Stimulated activated CD8-positive, alpha-beta memory T cell treated with anti-CD3 and anti-CD28 coated beads, Interleukin-4, amount 100 ng/mL, for 1 hour (primary cell): Measurements from ENCODE around the gene NELFB.

Experiments
- DNase-seq, 2 donors: peaks; one replicate each; pipeline ENCODE4 v3.0.0-alpha.2; 2020; ENCODE audit warnings: low read depth in 2 of 2, low spot score in 1 of 2

NELFB gene

DNA sequence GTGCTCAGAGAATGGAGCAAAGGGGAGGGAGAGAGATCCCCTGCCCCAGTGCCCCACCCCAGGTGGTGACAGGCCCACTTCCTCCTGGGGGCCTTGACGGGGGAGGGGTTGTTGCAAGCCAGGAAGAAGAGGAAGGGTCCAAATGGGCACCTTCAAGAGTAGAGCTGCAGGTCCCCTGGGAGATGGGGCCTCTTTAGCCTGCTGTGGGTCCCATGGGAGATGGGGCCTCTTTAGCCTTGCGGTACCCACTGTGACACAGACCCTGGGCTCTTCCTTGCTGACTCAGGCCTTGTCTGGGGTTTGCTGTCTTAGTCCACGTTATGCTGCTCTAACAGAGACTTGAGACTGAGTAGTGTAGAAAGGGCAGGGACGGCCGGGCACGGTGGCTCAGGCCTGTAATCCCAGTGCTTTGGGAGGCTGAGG, 12.8 kb downstream of the NELFB start:
- DNase-seq: no peak

DNA sequence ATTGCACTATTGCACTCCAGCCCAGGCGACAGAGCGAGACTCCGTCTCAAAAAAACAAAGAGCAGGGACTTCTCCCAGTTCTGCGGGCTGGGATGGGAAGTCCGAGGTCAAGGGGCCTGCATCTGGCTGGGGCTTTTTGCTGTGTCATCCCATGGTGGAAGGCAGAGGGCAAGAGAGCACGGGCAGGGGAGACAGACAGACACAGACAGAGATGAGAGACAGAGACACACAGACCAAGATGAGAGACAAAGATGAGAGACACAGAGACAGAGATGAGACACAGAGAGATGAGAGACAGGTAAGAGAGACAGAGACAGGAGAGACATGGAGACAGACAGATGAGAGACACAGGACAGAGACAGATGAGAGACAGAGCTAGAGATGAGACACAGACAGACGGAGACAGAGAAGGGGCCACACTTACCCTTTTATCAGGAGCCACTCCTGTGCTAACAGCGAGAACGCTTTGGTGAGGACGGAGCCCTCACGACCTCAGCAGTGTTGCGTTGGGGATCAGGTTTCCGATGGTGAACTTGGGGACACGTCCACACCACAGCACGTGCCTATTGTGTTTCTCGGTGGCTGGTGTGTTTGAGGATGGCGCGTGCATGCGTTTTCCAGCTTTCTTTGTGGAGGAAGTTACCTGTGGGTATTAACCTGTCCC, 13.5 kb downstream of the NELFB start:
- DNase-seq: no peak

DNA sequence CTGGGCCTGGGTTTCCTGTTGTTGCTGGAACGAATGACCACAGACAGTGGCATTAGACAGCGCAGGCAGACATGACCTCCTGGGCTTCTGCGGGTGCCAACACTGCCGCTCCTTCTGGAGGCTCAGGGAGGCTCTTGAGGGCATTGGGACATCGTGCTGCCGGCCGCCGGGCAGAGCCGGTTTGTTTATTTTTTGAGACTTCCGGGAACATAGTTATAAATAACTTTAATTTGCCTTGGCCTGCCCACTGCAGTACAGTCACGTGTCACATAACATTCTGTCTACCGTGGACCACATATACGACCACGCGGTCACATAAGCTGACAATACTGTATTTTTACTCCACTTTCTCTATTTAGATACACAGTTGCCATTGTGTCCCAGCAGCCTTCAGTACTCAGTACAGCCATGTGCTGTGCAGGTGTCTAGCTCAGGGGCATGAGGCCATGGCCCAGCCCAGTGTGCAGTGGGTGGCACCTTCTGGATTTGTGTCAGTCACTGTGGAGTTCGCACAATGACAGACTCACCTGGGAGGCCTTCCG, 14.2 kb downstream of the NELFB start:
- DNase-seq: no peak

DNA sequence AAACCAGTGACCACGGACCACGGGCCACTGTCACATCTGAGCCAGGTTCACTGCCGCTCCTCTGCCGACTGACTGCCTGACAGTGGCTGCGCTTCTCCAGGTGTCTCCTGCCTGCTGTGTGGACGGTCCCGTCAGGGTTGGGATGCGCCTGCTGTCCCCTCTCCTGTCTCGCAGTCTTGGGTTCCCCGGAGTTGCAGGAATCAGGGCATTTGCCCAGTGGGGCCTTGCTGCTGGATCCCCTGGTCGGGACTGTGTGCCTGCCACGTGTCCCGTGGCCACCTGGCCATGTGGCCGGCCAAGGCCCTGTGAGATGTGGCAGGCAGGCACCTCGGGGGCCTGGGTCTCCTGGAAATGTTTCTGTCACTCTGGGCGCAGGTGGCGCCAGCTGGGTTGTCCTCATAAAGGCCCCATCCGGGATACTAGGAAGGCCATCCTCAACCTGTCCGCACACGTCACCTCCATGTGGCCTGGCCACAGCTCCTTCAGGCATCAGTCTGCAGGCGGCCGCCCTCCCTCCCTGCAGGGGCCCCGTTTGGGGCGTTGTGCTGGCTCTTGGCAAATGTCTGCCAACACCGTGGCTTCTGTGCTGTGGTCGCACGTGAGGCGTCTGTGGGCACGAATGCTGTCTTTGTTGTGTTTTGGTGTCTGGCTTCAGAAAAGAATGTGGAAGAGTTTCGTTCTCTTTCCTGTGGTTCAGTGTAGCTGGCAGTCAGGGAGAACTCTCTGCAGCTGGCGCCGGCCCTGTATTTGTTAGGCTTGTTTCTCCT, 16.0 kb downstream of the NELFB start:
- no peak for DNase-seq

DNA sequence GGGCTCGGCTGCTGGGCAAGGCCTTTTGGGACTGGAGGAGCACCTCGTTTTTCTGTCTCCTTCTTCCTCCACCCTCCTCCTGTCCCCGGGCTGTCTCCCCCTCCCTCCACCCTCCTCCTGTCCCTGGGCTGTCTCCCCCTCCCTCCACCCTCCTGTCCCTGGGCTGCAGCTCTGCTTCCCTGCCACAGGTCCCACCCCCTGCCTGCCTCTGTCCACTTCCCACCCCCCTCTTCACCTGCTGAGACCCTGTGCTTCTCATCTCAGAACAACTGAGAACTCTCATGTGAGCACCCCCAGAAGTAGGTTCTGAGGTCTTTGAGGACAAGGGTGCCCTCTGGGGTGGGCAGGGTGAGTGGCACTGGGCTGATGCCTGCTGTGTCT, 16.6 kb downstream of the NELFB start:
- DNase-seq: no peak

DNA sequence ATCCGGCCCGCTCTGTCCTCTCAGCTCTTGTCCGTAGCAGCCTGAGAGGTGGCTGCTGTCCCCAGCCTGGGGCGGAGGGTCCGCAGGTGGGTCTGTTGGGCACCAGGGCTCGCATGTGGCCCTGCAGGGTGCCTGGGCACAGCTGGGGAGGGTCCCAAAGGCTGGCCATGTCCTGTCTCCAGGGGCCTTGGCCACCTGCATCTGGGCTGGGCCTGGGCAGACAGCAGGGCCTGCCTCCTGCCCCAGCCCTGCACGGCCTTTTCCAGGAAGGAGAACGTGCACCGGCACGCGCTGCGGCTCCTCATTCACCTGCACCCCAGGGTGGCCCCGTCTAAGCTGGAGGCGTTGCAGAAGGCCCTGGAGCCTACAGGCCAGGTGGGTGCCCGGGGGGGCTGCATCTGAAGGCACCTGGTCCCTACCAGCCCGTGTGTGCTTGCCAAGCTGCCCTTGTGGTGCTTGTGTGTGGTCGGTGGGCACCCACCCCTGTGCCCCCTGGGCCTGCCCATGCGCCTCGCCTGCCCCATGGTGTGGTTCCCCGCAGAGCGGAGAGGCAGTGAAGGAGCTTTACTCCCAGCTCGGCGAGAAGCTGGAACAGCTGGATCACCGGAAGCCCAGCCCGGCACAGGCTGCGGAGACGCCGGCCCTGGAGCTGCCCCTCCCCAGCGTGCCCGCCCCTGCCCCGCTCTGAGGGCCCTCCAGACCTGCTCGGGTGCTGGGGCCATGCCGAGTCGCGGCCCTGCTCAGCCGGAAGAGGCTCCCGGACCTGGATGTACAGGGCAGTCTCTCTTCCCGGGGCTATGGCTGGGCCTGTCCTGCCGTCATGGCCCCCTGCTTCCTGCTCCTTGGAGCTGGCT, 17.3 kb downstream of the NELFB start:
- DNase-seq: no peak

DNA sequence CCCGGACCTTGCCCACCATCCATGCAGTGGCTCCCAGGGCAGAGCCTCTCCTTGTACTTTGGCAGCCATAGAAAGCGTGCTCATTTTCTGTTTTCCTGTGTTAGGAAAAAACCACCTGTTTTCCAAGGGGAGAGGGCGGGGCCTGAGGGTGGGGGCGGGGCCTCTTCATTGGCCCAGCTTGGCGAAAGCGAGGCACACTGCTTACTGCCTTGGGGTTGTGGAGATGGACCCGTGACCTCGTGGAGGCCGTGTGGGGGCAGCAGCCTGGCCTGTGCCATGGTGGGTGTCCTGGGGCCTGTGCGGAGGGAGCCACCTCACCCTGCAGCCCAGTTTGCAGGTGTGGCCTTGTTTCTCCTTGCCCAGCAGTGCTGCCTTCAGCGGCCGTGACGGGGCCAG, 18.0 kb downstream of the NELFB start:
- DNase-seq: no peak

DNA sequence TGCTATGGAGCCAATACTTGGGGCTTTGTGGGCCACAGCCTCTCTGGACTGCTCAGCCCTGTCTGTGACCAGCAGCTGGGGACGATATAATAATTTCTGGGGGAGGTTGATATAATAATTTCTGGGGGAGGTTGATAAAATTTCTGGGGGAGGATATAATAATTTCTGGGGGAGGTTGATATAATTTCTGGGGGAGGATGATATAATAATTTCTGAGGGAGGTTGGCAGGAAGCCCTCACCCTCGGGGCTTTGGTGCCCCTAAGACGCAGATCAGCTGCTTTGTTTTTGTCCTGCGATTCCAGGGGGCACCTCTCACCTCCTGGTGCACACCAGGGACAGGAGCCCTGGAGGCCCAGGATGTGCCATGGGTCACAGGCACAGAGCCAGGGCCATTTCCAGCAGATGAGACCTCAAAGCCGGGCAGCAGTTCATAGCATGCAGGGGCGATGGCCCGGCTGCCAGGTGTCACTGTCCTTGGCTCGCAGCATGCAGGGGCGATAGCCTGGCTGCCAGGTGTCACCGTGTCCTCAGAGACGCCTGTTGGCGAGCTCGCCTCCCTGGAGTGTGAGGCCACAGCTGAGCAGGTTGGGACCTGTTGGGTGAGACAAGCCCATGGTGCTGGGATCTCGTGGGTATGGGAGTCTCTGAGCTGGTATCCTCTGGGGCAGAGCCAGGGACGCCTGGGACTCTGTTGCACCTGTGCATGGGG, 18.6 kb downstream of the NELFB start:
- DNase-seq: no peak

DNA sequence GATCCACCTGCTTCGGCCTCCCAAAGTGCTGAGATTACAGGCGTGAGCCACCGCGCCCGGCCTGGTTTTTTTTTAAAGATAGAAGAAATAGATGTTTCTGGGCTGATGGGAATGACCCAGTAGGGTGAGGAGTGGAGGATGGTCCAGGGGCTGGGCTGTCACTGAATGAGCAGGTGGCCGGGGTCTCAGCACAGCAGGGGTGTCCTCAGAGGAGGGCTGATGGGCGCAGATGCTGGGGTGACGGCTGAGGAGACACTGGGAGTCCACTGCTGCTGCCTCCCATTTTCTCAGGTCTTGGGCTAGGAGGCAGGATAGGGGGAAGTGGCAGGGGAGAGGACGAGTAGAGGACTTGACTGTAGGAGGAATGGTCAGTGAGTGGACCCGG, 20.1 kb downstream of the NELFB start:
- DNase-seq: no peak

DNA sequence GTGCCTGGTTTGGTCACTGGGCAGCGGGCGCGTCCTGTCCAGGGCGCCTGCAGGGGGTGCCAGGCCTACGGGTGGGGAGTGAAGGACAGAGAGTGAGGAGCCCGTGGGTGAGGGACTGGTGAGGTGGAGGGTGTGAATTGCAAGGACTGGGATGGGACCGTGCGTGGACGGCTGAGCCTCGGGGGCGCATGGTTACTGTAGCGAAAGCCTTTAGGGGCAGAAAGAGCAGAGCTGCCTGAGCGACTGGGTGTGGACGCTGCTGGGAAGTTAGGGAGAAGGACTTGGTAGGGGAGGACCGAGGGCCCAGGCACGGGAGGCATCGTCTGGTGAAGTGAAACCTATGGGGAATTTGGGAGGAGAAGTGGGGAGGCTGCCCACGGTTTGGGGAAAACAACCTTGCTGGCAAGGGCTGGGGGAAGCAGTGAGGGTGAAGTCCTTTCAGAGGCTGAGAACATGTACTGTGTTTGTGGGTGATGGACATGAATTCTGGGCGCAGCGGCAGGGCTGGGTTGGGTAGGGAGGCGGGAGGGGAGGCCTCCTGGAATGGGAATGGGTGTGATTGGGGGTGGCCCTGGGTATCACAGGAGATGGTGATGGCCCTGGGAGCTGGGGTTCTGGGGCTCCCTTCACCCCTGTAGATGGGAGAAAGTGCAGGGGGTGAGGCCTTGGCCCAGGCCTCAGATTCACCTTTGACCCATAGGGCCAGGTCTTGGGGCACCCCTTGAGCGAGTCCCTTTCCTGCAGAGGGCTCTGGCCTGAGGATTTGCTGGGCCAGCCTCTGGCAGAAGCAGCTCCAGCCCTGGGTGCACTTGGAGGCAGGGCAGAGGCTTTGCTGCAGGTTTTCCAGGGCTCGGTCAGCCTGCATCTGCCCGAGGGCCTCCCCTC, 20.7 kb downstream of the NELFB start:
- DNase-seq: no peak

DNA sequence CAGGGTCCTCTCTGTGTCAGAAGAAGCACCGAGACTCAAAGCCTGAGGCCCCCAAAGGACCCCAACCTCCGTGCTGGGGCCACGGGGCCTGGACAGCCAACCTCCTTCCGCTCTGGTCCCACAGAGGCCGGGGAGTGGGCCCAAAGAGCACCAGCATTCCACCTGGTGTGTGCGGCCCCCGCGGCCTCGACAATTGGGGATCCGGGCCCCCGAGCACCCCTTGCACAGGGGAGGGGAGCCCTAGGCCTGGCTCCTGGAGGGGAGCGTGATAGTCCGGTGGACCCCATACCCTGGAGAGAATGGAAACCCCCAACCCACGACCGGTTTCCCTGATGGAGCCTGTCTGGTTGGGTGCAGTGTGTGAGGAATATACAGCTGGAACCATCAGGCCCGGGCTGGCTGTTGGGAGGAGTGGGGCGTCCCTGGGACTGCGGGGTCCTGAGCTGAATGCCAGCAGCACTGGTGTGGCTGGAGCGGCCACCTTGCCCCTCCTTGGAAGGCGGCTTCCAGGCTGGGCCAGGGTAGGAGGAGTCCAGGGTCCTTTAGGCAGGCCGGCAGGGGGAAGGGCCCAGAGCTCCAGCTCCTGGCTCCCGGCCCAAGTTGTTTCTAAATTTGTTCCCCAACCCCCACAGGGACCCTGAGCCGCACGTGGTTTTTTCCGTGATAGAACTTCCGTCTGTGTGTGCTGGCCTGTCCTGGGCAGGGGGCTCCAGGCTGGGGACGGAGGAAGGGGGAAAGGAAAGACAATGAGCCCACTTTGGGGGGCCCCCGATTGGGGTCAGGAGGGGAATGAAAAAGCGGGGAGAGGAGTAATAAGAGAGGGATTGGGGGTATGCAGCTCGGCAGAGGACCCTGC, 21.6 kb downstream of the NELFB start:
- DNase-seq: no peak

DNA sequence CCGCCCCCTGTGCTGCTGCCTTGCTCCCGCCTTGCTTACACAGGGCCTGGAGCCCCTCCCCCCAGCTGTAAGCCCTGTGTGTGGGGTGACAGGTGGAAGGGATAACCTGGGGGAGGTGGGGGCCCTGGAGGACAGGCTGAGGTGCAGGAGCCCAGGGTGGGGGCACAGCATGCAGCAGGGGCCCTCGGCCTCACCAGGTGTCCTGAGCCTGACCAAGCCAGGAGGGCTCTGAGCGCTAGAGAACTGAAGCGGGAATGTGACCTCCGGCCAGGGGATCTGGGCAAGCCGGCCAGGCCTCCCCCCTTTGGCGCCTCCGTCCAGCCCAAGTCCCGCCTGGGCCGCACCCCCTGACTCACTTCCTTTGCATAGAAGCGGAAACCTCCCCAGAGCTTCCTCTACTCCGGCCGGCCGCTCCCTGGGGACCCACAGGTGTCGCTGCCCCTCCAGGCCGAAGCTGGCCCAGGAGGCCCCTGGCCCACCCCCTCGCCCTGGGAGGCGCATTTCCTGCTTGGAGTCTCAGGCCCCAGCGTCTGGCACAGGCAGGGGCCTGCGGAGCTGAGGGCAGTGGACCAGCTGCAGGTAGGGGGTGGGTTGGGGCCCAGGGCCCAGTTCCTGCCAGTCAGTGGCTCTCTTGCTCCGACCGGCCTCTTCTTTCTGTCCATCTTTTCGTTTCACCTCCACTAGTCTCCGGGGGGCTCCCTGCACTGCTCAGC, 22.4 kb downstream of the NELFB start, which contains the start of gene TOR4A:
TOR4A (plus strand) TSS at position 398 of the 713 bp plus-strand sequence. CDS start 964 bp downstream, outside the sequence.
- DNase-seq: no peak

DNA sequence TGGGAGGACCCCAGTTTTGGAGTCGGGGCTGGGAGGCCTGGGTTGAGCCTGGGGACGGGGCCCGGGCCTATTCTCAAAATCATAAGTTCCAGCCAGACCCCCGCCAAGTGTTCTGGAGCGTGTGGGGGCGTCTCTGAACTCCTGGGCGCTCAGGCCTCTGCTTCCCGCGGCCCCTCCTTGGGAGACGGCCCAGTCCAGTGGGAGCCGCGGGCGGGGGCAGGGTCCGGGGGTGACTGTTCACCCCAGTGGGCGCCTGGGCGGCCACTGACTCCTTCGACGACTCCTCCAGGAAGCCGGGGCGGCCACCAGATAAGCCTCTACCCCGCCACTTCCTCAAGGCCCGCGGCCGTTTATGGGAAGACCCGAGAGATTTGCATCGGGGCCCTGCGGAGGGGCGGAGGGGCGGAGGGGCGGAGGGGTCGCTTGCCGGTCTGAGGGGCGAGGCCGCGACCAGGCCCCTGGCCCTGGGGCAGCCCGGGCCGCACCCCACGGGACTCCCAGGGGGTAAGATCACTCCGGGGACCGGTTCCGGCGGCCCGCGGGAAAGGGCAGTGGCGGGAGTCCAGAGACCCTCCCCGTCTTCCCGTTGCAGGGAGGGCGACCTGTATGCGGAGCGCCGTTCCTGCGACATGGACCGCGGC, 23.1 kb downstream of the NELFB start:
- DNase-seq: no peak

DNA sequence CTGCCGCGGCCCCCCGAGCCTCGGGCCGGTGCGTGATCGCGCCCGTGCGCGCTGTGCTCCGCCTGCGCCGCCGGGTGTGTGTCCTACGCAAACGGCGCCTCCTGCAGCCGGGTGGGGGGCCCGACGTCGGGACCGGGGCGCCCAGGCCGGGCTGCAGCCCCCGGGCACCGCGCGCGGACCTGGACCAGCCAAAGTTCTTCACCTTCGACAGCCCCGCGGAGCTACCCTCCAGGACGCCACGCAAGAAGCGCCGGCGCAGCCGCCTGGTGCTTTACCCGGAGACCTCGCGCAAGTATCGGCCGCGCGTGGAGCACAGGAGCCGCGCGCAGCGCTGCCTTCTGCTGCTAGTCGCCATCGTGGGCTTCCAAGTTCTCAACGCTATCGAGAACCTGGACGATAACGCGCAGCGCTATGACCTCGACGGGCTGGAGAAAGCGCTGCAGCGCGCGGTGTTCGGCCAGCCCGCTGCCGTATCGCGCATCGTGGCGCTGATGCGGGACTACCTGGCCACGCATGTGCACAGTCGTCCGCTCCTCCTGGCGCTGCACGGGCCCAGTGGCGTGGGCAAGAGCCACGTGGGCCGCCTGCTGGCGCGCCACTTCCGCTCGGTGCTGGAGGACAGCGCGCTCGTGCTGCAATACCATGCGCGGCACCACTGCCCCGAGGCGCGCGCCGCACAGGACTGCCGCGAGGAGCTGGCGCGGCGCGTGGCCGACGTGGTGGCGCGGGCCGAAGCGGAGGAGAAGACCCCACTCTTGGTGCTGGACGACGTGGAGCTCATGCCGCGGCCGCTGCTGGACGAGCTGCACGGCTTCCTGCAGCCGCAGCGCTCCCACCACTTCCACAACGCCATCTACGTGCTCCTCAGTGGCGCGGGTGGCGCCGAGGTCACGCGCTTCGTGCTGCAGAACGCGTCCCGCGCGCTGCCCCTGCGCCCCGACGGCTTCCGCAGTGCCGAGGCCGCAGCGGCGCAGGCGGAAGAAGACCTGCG, 23.9 kb downstream of the NELFB start:
- no peak for DNase-seq

DNA sequence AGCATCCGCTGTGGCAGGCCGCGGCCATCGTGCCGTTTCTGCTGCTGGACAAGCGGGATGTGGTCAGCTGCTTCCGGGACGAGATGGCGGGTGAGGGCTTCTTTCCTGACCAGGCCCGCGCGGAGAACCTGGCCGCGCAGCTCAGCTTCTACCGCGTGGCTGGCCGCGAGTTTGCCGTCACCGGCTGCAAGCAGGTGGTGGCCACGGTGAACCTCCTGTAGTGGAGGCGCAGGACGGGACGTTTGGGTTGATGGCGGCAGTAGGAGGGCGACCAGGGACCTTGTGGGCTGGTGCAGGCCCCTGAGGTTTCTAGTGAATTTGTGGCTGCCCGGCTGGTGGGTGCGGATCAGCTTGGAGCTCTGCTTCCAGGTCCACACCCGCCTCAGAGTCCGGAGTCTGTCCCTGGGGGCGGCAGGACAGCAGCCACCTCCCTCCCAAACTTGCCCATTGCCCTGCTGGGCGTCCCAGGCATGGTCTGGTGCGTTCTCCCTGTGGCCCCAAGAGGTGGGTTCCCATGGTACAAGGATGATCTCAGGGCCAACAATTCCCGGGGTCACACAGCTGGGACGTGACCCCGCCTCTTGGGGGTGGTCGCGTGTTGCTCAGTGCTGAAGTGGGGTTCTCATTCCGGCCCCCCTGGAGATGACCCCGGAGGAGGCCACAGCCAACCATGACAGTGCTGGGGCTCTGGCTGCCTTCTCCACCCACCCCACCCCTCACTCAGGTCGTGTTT, 24.8 kb downstream of the NELFB start:
- no peak for DNase-seq
